Rectal smooth muscle tissue (tissue), 1 donor: ENCODE data around the gene ARL11.
"Not testable (repeated sequence)": the region's sequence is repeated elsewhere in the genome, so short reads cannot be mapped to it uniquely, and the experiment has no call there.

Experiments
- H3K27ac ChIP-seq: one replicate; pipeline ENCODE4 v1.7.0; 2013; ENCODE audit warnings: low read depth, low read length, inconsistent platforms
- H3K27me3 ChIP-seq: one replicate; pipeline ENCODE4 v1.7.0; 2013; ENCODE audit warnings: low read length; ENCODE audit not compliant: control insufficient read depth, insufficient read depth
- H3K36me3 ChIP-seq: one replicate; pipeline ENCODE4 v1.7.0; 2013; ENCODE audit warnings: low read length; ENCODE audit not compliant: control insufficient read depth, insufficient read depth
- H3K4me1 ChIP-seq: one replicate; pipeline ENCODE4 v1.7.0; 2013; ENCODE audit warnings: low read length; ENCODE audit not compliant: control insufficient read depth, insufficient read depth
- H3K4me3 ChIP-seq: one replicate; pipeline ENCODE4 v1.7.0; 2013; ENCODE audit warnings: low read length
- H3K9ac ChIP-seq: one replicate; pipeline ENCODE4 v1.7.0; 2013; ENCODE audit warnings: low read length

The ARL11 gene

GRCh38 chr13:49627831-49628652 lies at the start of gene ARL11:
ARL11 (plus strand) TSS chr13:49628507; CDS start chr13:49630448, 1,941 bp downstream.
- H3K9ac ChIP-seq = no peak within 1 kb of the TSS
- H3K4me3 ChIP-seq = peak within 1 kb of the TSS; percentile 35
- H3K27ac ChIP-seq = no peak within 1 kb of the TSS

GRCh38 chr13:49579501-49579900 lies 48.8 kb upstream of the ARL11 start:
- H3K27ac ChIP-seq = no peak overlapping the region
- no peak overlapping the region for H3K9ac ChIP-seq
- no peaks in the 10 kb centered on the region for H3K4me1 ChIP-seq
- H3K36me3 ChIP-seq = peaks cover 7% of the 10 kb centered on the region
- no peak overlapping the region for H3K4me3 ChIP-seq
- H3K27me3 ChIP-seq = no peaks in the 10 kb centered on the region

More at GRCh38 chr13:49627831-49628652, at the start of gene ARL11:
- H3K4me1 ChIP-seq = no peaks in the 10 kb centered on the region
- no peaks in the 10 kb centered on the region for H3K27me3 ChIP-seq
- no peaks in the 10 kb centered on the region for H3K36me3 ChIP-seq

- no peak overlapping the region for H3K9ac ChIP-seq
- H3K4me1 ChIP-seq = no peaks in the 10 kb centered on the region
- no peak overlapping the region for H3K4me3 ChIP-seq
- H3K36me3 ChIP-seq = peaks cover 7% of the 10 kb centered on the region
- H3K27ac ChIP-seq = no peak overlapping the region
- no peaks in the 10 kb centered on the region for H3K27me3 ChIP-seq
Observed at GRCh38 chr13:49580980-49581680, 47.2 kb upstream of the ARL11 start.

GRCh38 chr13:49584771-49585182 lies 43.5 kb upstream of the ARL11 start:
- peak overlapping the region; percentile 88 for H3K4me3 ChIP-seq
- H3K9ac ChIP-seq = peak overlapping the region; percentile 61
- no peaks in the 10 kb centered on the region for H3K27me3 ChIP-seq
- peak overlapping the region; percentile 67 for H3K27ac ChIP-seq
- no peaks in the 10 kb centered on the region for H3K4me1 ChIP-seq
- H3K36me3 ChIP-seq = peaks cover 7% of the 10 kb centered on the region

GRCh38 chr13:49585220-49586157 lies 42.8 kb upstream of the ARL11 start, which contains the start of gene RCBTB1:
RCBTB1 (minus strand) TSS chr13:49585558; CDS start chr13:49567279, 18,279 bp downstream.
- Histone ChIP-seq H3K36me3 (peaks cover 7% of the 10 kb centered on the region), H3K9ac (peak within 1 kb of the TSS; percentile 61), H3K27ac (peak within 1 kb of the TSS; percentile 67), H3K4me3 (peak within 1 kb of the TSS; percentile 88), H3K27me3 (no peaks in the 10 kb centered on the region), H3K4me1 (no peaks in the 10 kb centered on the region)

- H3K36me3 ChIP-seq = no peaks in the 10 kb centered on the region
- no peaks in the 10 kb centered on the region for H3K4me1 ChIP-seq
- H3K4me3 ChIP-seq = no peak overlapping the region
- H3K27ac ChIP-seq = no peak overlapping the region
- H3K9ac ChIP-seq = no peak overlapping the region
- H3K27me3 ChIP-seq = no peaks in the 10 kb centered on the region
Observed at GRCh38 chr13:49586717-49587116, 41.6 kb upstream of the ARL11 start.

GRCh38 chr13:49587311-49587847 lies 40.9 kb upstream of the ARL11 start:
- no peak overlapping the region for H3K4me3 ChIP-seq
- no peaks in the 10 kb centered on the region for H3K36me3 ChIP-seq
- H3K9ac ChIP-seq = no peak overlapping the region
- H3K27me3 ChIP-seq = no peaks in the 10 kb centered on the region
- H3K4me1 ChIP-seq = no peaks in the 10 kb centered on the region
- H3K27ac ChIP-seq = no peak overlapping the region

- H3K4me3 ChIP-seq, H3K27ac ChIP-seq, H3K36me3 ChIP-seq, H3K4me1 ChIP-seq, H3K9ac ChIP-seq, H3K27me3 ChIP-seq: not testable (repeated sequence)
Observed at GRCh38 chr13:49590714-49591113, 37.6 kb upstream of the ARL11 start.

GRCh38 chr13:49593876-49594275 lies 34.4 kb upstream of the ARL11 start:
- H3K4me3 ChIP-seq, H3K9ac ChIP-seq, H3K4me1 ChIP-seq, H3K27me3 ChIP-seq, H3K27ac ChIP-seq, H3K36me3 ChIP-seq: not testable (repeated sequence)

GRCh38 chr13:49594576-49594975 lies 33.7 kb upstream of the ARL11 start:
- Histone ChIP-seq H3K9ac (no peak overlapping the region), H3K4me1 (no peaks in the 10 kb centered on the region), H3K36me3 (no peaks in the 10 kb centered on the region), H3K4me3 (no peak overlapping the region), H3K27ac (no peak overlapping the region), H3K27me3 (no peaks in the 10 kb centered on the region)

- Histone ChIP-seq H3K9ac (no peak overlapping the region), H3K36me3 (no peaks in the 10 kb centered on the region), H3K4me3 (no peak overlapping the region), H3K27me3 (no peaks in the 10 kb centered on the region), H3K27ac (no peak overlapping the region), H3K4me1 (no peaks in the 10 kb centered on the region)
Observed at GRCh38 chr13:49596221-49596620, 32.1 kb upstream of the ARL11 start.
